AG04450 (cell line): Measurements from ENCODE around the gene GBP7. TPM values are rescaled to one million over a fixed set of nuclear protein-coding genes. Genes with fewer than 3 reads are reported as not detected.

Source experiments
- CTCF ChIA-PET: fragments of 300-600, 350-600 bp; formaldehyde crosslinking; extraction: SDS; loops from one replicate; lab custom pipeline; 2022; ENCODE audit warnings: antibody characterized with exemption, inconsistent platforms; lab: Charles Lee
- POLR2A ChIA-PET: fragments of 350-600 bp; formaldehyde crosslinking; extraction: SDS; loops from one replicate; lab custom pipeline; 2021; ENCODE audit warnings: antibody characterized with exemption, inconsistent platforms; lab: Yijun Ruan, JAX
- DNase-seq: peaks from one replicate; pipeline ENCODE4 v3.0.0-alpha.2; 2011; ENCODE audit warnings: low read depth, low spot score
- H3K27ac ChIP-seq: one replicate; pipeline ENCODE4 v1.5.1; 2012; ENCODE audit warnings: low read depth, low read length, control low read depth
- H3K27me3 ChIP-seq: one replicate; pipeline ENCODE4 v1.6.0; 2012; ENCODE audit warnings: low read length; ENCODE audit not compliant: control insufficient read depth, insufficient read depth
- H3K4me3 ChIP-seq: 2 replicates; pipeline ENCODE4 v1.5.1; 2011; ENCODE audit warnings: mild to moderate bottlenecking, low read depth, low read length, control low read depth
- H3K9me3 ChIP-seq: 2 replicates; pipeline ENCODE4 v1.5.1; 2012; ENCODE audit warnings: low read length; ENCODE audit not compliant: control insufficient read depth, insufficient read depth
- CTCF ChIP-seq: IDR thresholded peaks from 2 replicates; pipeline ENCODE4 v1.5.1; 2011; ENCODE audit warnings: low read depth, low read length, control low read depth, inconsistent platforms
- polyA plus RNA-seq: library from polyadenylated mRNA; depleted of rRNA; stranded (reverse); fragments of >200 nt; gene quantifications from 2 replicates; pipeline ENCODE4 v1.2.3, GENCODE V29; 2011

The GBP7 gene
- polyA plus RNA-seq, 1 experiment: not detected

GRCh38 chr1:89199525-89200031 is 23.8 kb upstream of the GBP7 start:
- H3K27me3 ChIP-seq: no peaks in the 10 kb centered on the region
- DNase-seq: no peak
- ChIA-PET CTCF (no interaction called here), POLR2A (no interaction called here)
- H3K4me3 ChIP-seq: no peak overlapping the region
- H3K27ac ChIP-seq: no peak overlapping the region
- TF ChIP-seq CTCF: no peak
- no peaks in the 10 kb centered on the region for H3K9me3 ChIP-seq

- no peak within 1 kb of the TSS for H3K27ac ChIP-seq
- POLR2A ChIA-PET: no interaction called here
Measured at GRCh38 chr1:89198491-89199072, 22.8 kb upstream of the GBP7 start, which contains the start of gene GBP4. Gene GBP4, minus strand, starts transcription at chr1:89198942. Its CDS starts 108 bp downstream, at chr1:89198834.

DNA sequence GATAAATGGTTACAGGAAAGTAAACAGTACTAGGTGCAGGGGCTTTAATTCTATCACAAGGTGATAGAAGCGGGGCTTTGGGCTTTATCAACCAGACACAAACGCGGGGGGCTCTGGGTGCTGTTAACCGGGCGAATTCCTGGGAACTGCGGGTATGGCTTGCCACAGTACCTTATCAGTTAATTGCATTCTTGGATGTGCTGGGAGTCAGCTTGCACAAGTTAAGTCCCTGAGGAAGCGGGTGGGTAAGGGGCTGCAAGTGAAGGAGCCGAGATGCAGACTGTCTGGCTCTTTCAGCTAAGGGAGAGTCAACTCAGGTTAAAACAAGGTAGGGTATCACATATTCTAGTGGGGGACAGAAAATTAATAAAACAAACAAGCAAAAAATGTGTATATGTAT is 22.3 kb upstream of the GBP7 start:
- CTCF ChIA-PET: no interaction called here
- Histone ChIP-seq H3K27me3 (no peaks in the 10 kb centered on the region), H3K27ac (no peak overlapping the region), H3K4me3 (no peak overlapping the region), H3K9me3 (no peaks in the 10 kb centered on the region)
- POLR2A ChIA-PET: no interaction called here
- DNase-seq: no peak
- no peak for TF ChIP-seq CTCF

More at GRCh38 chr1:89198491-89199072, 22.8 kb upstream of the GBP7 start, which contains the start of gene GBP4:
- Histone ChIP-seq H3K27me3 (no peaks in the 10 kb centered on the region), H3K4me3 (peak within 1 kb of the TSS; percentile 41), H3K9me3 (no peaks in the 10 kb centered on the region)
- TF ChIP-seq CTCF: no peak
- DNase-seq: no peak
- CTCF ChIA-PET: no interaction called here

DNA sequence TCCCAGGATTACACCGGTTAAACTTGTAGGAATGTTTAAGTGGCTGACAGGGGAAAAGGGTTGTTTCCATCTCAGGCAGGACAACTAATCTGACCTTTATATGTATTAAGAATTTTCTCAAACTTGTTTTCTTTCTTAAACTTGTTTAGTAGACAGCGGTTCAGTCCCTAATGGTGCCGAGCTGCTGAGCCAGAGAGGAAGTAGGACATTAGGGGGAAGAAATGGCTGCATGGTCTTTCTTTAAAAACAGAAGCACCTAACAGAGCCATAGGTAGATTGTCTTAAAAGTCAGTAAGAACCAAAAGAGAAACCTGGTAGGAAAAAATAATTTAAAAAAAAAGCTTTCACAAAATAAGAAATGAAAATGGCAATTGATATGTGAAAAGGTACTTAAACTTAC is 19.7 kb upstream of the GBP7 start:
- DNase-seq: no peak
- H3K27me3 ChIP-seq: no peaks in the 10 kb centered on the region
- POLR2A ChIA-PET: no interaction called here
- H3K27ac ChIP-seq: no peak overlapping the region
- H3K4me3 ChIP-seq: no peak overlapping the region
- H3K9me3 ChIP-seq: no peaks in the 10 kb centered on the region
- no peak for TF ChIP-seq CTCF
- CTCF ChIA-PET: no interaction called here

DNA sequence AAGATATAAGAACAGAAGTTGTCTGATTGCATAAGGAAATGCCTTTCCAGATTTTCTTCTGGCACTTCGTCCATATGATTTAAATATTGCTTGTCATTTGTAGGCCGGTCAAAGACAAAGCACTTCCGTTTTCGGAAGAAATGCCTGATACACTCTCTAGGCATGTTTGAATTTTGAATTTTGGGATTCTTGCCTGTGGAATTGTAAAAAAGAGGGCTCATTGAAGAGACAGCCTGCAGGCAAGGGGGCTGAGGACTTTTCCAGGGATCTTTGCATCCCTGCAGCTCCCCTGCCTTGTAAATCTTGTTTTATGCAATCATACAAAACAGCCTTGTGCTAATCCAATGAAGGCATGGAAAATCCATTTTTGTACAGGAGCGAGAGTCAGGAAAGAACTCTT is 15.5 kb upstream of the GBP7 start:
- H3K27ac ChIP-seq: no peak overlapping the region
- no peak for DNase-seq
- no peaks in the 10 kb centered on the region for H3K9me3 ChIP-seq
- H3K27me3 ChIP-seq: no peaks in the 10 kb centered on the region
- ChIA-PET POLR2A (no interaction called here), CTCF (no interaction called here)
- no peak overlapping the region for H3K4me3 ChIP-seq
- TF ChIP-seq CTCF: no peak
